CD4-positive, alpha-beta T cell (primary cell): Measurements from ENCODE around the gene EIF3A. TPM values are rescaled to one million over a fixed set of nuclear protein-coding genes. Genes with fewer than 3 reads are reported as not detected.

Source experiments
- ATAC-seq: fragments of 200-7000 bp; cut with Tn5 transposase; one replicate; pipeline ENCODE4 v1.10.0; 2022; ENCODE audit warnings: mild to moderate bottlenecking; ENCODE audit not compliant: poor library complexity
- CTCF ChIA-PET: fragments of 350-600 bp; sonication (Branson Sonifier 250); formaldehyde crosslinking; loops from one replicate; lab custom pipeline; 2021; ENCODE audit warnings: antibody characterized with exemption, inconsistent platforms; lab: Charles Lee
- POLR2A ChIA-PET: fragments of 350-600 bp; sonication (Branson Sonifier 250); formaldehyde crosslinking; loops from one replicate; lab custom pipeline; 2021; ENCODE audit warnings: antibody characterized with exemption, inconsistent platforms; lab: Charles Lee
- DNase-seq, 14 experiments: peaks; one replicate each; pipeline ENCODE4 v3.0.0-alpha.2; 2013 to 2020; ENCODE audit warnings: mixed read lengths in 2 of 14
- H3K27ac ChIP-seq, 2 donors: one replicate each; pipeline versions ENCODE4 v1.5.1 to v1.7.0; 2013; ENCODE audit warnings: low read length in 2 of 2, low read depth in 1 of 2, mild to moderate bottlenecking in 1 of 2
- H3K27me3 ChIP-seq, 2 experiments: 1 replicate in 1 of 2; 2 replicates in 1 of 2; pipeline versions ENCODE4 v1.6.1 to v1.7.0; 2013; ENCODE audit warnings: low read length in 2 of 2, control low read depth in 1 of 2, mild to moderate bottlenecking in 1 of 2, moderate library complexity in 1 of 2; ENCODE audit not compliant: insufficient read depth in 2 of 2, control insufficient read depth in 1 of 2
- H3K36me3 ChIP-seq: one replicate; pipeline ENCODE4 v1.6.1; 2013; ENCODE audit warnings: low read length, control low read depth; ENCODE audit not compliant: insufficient read depth
- H3K4me1 ChIP-seq: one replicate; pipeline ENCODE4 v1.6.1; 2013; ENCODE audit warnings: low read length, control low read depth; ENCODE audit not compliant: insufficient read depth
- H3K4me3 ChIP-seq: one replicate; pipeline ENCODE4 v1.5.1; 2013; ENCODE audit warnings: mild to moderate bottlenecking, low read length, moderate library complexity
- H3K9me3 ChIP-seq, 2 experiments: 1 replicate in 1 of 2; 2 replicates in 1 of 2; pipeline versions ENCODE4 v1.6.1 to v1.7.0; 2013; ENCODE audit warnings: low read length in 2 of 2, mild to moderate bottlenecking in 2 of 2, control low read depth in 1 of 2, moderate library complexity in 1 of 2; ENCODE audit not compliant: control insufficient read depth in 1 of 2, insufficient read depth in 1 of 2
- H3K27ac Mint-ChIP-seq: one replicate; pipeline ENCODE4 v1.8.0; 2020; ENCODE audit warnings: mixed read lengths
- H3K27me3 Mint-ChIP-seq: one replicate; pipeline ENCODE4 v1.8.0; 2021; ENCODE audit warnings: mixed read lengths
- H3K36me3 Mint-ChIP-seq: one replicate; pipeline ENCODE4 v1.8.0; 2021; ENCODE audit warnings: low read depth, mixed read lengths
- H3K4me1 Mint-ChIP-seq: one replicate; pipeline ENCODE4 v1.8.0; 2021; ENCODE audit warnings: low read depth, mixed read lengths
- H3K4me3 Mint-ChIP-seq: one replicate; pipeline ENCODE4 v1.8.0; 2020; ENCODE audit warnings: mild to moderate bottlenecking, mixed read lengths
- H3K9me3 Mint-ChIP-seq: one replicate; pipeline ENCODE4 v1.8.0; 2020; ENCODE audit warnings: mixed read lengths
- CTCF ChIP-seq: fragments of 200-600 bp; IDR thresholded peaks from one replicate; pipeline ENCODE4 v1.8.0; 2022; ENCODE audit warnings: antibody characterized with exemption, mild to moderate bottlenecking
- intact Hi-C, 2 experiments: fragments of 100-400 bp; cut with DNase I in 1 of 2; cut with micrococcal nuclease in 1 of 2; formaldehyde crosslinking; loops; one replicate each; pipeline versions ENCODE4 v1.15.1 to v1.9.0; 2023 to 2025; cut with DNase I, micrococcal nuclease
- total RNA-seq, 174 experiments: library from RNA in 2 of 174; stranded (reverse) in 2 of 174; gene quantifications; one replicate each; pipeline ENCODE4 v1.2.3 and lab custom pipeline; 2021 to 2026

EIF3A gene
- total RNA-seq, 2 experiments from 2014 or later = 129 TPM

- H3K27ac ChIP-seq = no peak overlapping the region
- POLR2A ChIA-PET = no interaction called here
- Mint-ChIP-seq H3K4me1 (peaks cover 10% of the 10 kb centered on the region), H3K9me3 (no peaks in the 10 kb centered on the region), H3K4me3 (peak overlapping the region; percentile 11), H3K36me3 (no peaks in the 10 kb centered on the region), H3K27ac (no peak overlapping the region), H3K27me3 (no peaks in the 10 kb centered on the region)
- intact Hi-C loops = loop anchor here in 1 of 2 experiments (5.0 kb wide), 1 partner anchor 274 kb away; the partner anchor contains the start of gene CACUL1
- CTCF ChIA-PET = no interaction called here
- peaks cover 13% of the 10 kb centered on the region for H3K4me1 ChIP-seq
- ATAC-seq (no peak), DNase-seq (no peak)
- TF ChIP-seq CTCF = no peak
- no peak overlapping the region for H3K4me3 ChIP-seq
- no peaks in the 10 kb centered on the region for H3K9me3 ChIP-seq
- no peaks in the 10 kb centered on the region for H3K36me3 ChIP-seq
- no peaks in the 10 kb centered on the region for H3K27me3 ChIP-seq
Measured at GRCh38 chr10:119026301-119027110, 54.1 kb downstream of the EIF3A start.

- ChIA-PET CTCF (no interaction called here), POLR2A (no interaction called here)
- no peak overlapping the region for H3K27ac ChIP-seq
- DNase-seq (no peak), ATAC-seq (no peak)
- H3K27ac Mint-ChIP-seq = no peak overlapping the region
- H3K27me3 ChIP-seq = no peaks in the 10 kb centered on the region
- no peak overlapping the region for H3K4me3 ChIP-seq
- H3K4me1 Mint-ChIP-seq = peaks cover 2% of the 10 kb centered on the region
- no peak for TF ChIP-seq CTCF
- H3K36me3 Mint-ChIP-seq = no peaks in the 10 kb centered on the region
- no peaks in the 10 kb centered on the region for H3K36me3 ChIP-seq
- H3K9me3 ChIP-seq = no peaks in the 10 kb centered on the region
- no peaks in the 10 kb centered on the region for H3K27me3 Mint-ChIP-seq
- H3K4me3 Mint-ChIP-seq = no peak overlapping the region
- H3K4me1 ChIP-seq = peaks cover 10% of the 10 kb centered on the region
- intact Hi-C loops = loop anchor here in 1 of 2 experiments (5.0 kb wide), 1 partner anchor 273 kb away; the partner anchor contains the start of gene CACUL1
- H3K9me3 Mint-ChIP-seq = no peaks in the 10 kb centered on the region
Measured at GRCh38 chr10:119025776-119026175, 54.8 kb downstream of the EIF3A start.

GRCh38 chr10:119025336-119025735, 55.3 kb downstream of the EIF3A start:
- ChIA-PET POLR2A (no interaction called here), CTCF (no interaction called here)
- no peak for DNase-seq
- H3K4me1 ChIP-seq = peaks cover 7% of the 10 kb centered on the region
- no peaks in the 10 kb centered on the region for H3K27me3 ChIP-seq
- H3K27ac ChIP-seq = no peak overlapping the region
- Mint-ChIP-seq H3K36me3 (no peaks in the 10 kb centered on the region), H3K4me3 (no peak overlapping the region), H3K27me3 (no peaks in the 10 kb centered on the region), H3K27ac (no peak overlapping the region), H3K9me3 (no peaks in the 10 kb centered on the region), H3K4me1 (no peaks in the 10 kb centered on the region)
- ATAC-seq = no peak
- H3K36me3 ChIP-seq = no peaks in the 10 kb centered on the region
- intact Hi-C loops = loop anchor here in 1 of 2 experiments (5.0 kb wide), 1 partner anchor 273 kb away; the partner anchor contains the start of gene CACUL1
- no peaks in the 10 kb centered on the region for H3K9me3 ChIP-seq
- TF ChIP-seq CTCF = no peak
- H3K4me3 ChIP-seq = no peak overlapping the region
